ENCODE results near the gene UGT1A8.
"Not testable (repeated sequence)": the region's sequence is repeated elsewhere in the genome, so short reads cannot be mapped to it uniquely, and the experiment has no call there.

UGT1A8 gene

GRCh38 chr2:233600386-233600785, 17.0 kb upstream of the UGT1A8 start:
- no peaks in the 10 kb centered on the region for H3K27me3 ChIP-seq (ENCODE audit: control insufficient read depth, insufficient read depth, low read length)
- no peaks in the 10 kb centered on the region for H3K9me3 ChIP-seq (replicated peaks; ENCODE audit: low read length)
- H3K36me3 ChIP-seq (ENCODE audit: insufficient read depth, low read length) = no peaks in the 10 kb centered on the region
- H3K9ac ChIP-seq (ENCODE audit: low read depth, low read length) = no peak overlapping the region
- H3K4me1 ChIP-seq (ENCODE audit: control insufficient read depth, insufficient read depth, low read length) = no peaks in the 10 kb centered on the region
- no peak overlapping the region for H3K4me3 ChIP-seq (ENCODE audit: low read length)
- H3K4me2 ChIP-seq (ENCODE audit: low read length) = no peak overlapping the region

DNA sequence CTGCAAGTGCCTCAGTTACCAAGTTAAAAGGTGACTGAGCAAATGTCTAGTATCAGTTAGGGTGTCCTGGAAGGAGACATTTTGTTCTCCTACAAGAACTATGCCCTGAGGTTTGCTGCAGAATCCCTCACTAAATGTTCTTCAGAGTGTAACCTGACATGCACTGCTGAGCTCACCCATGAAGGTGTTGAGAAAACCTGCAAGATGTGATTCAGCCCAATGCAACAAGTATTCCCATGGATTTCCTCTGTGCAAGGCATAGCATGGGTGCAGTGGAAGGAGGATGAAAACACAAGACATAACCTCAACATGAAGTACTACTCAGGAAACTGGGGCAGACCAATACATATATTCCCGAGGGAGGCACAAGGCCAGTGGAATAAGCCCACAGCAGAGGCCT, 15.4 kb upstream of the UGT1A8 start:
- Histone ChIP-seq H3K4me2 (ENCODE audit: low read length) (no peak overlapping the region), H3K9me3 (replicated peaks; ENCODE audit: low read length) (no peaks in the 10 kb centered on the region), H3K27me3 (ENCODE audit: control insufficient read depth, insufficient read depth, low read length) (no peaks in the 10 kb centered on the region), H3K4me3 (ENCODE audit: low read length) (no peak overlapping the region), H3K4me1 (ENCODE audit: control insufficient read depth, insufficient read depth, low read length) (no peaks in the 10 kb centered on the region), H3K36me3 (ENCODE audit: insufficient read depth, low read length) (no peaks in the 10 kb centered on the region), H3K9ac (ENCODE audit: low read depth, low read length) (no peak overlapping the region)

DNA sequence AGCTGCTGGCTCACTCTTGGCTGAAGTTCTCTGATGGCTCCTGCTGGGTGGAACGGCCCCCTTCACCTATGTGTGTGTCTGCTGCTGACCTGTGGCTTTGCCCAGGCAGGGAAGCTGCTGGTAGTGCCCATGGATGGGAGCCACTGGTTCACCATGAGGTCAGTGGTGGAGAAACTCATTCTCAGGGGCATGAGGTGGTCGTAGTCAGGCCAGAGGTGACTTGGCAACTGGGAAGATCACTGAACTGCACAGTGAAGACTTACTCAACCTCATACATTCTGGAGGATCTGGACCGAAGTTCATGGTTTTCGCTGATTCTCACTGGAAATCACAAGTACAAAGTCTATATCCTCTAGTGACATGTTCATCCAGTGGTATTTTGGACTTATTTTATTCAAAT, 13.9 kb upstream of the UGT1A8 start:
- H3K36me3 ChIP-seq (ENCODE audit: insufficient read depth, low read length) = no peaks in the 10 kb centered on the region
- H3K27me3 ChIP-seq (ENCODE audit: control insufficient read depth, insufficient read depth, low read length) = no peaks in the 10 kb centered on the region
- H3K4me2 ChIP-seq (ENCODE audit: low read length) = no peak overlapping the region
- H3K4me3 ChIP-seq (ENCODE audit: low read length) = no peak overlapping the region
- H3K9me3 ChIP-seq (replicated peaks; ENCODE audit: low read length) = no peaks in the 10 kb centered on the region
- H3K4me1 ChIP-seq (ENCODE audit: control insufficient read depth, insufficient read depth, low read length) = no peaks in the 10 kb centered on the region
- no peak overlapping the region for H3K9ac ChIP-seq (ENCODE audit: low read depth, low read length)

- Histone ChIP-seq H3K9me3 (replicated peaks; ENCODE audit: low read length) (no peaks in the 10 kb centered on the region), H3K4me3 (ENCODE audit: low read length) (no peak overlapping the region), H3K4me2 (ENCODE audit: low read length) (no peak overlapping the region), H3K4me1 (ENCODE audit: control insufficient read depth, insufficient read depth, low read length) (no peaks in the 10 kb centered on the region), H3K36me3 (ENCODE audit: insufficient read depth, low read length) (no peaks in the 10 kb centered on the region), H3K9ac (ENCODE audit: low read depth, low read length) (no peak overlapping the region), H3K27me3 (ENCODE audit: control insufficient read depth, insufficient read depth, low read length) (no peaks in the 10 kb centered on the region)
Measured at GRCh38 chr2:233604826-233605225, 12.6 kb upstream of the UGT1A8 start.

GRCh38 chr2:233605680-233606079, 11.8 kb upstream of the UGT1A8 start:
- H3K4me2 ChIP-seq (ENCODE audit: low read length) = no peak overlapping the region
- H3K9me3 ChIP-seq (replicated peaks; ENCODE audit: low read length) = no peaks in the 10 kb centered on the region
- no peaks in the 10 kb centered on the region for H3K36me3 ChIP-seq (ENCODE audit: insufficient read depth, low read length)
- no peak overlapping the region for H3K9ac ChIP-seq (ENCODE audit: low read depth, low read length)
- no peaks in the 10 kb centered on the region for H3K4me1 ChIP-seq (ENCODE audit: control insufficient read depth, insufficient read depth, low read length)
- H3K4me3 ChIP-seq (ENCODE audit: low read length) = no peak overlapping the region
- H3K27me3 ChIP-seq (ENCODE audit: control insufficient read depth, insufficient read depth, low read length) = no peaks in the 10 kb centered on the region

DNA sequence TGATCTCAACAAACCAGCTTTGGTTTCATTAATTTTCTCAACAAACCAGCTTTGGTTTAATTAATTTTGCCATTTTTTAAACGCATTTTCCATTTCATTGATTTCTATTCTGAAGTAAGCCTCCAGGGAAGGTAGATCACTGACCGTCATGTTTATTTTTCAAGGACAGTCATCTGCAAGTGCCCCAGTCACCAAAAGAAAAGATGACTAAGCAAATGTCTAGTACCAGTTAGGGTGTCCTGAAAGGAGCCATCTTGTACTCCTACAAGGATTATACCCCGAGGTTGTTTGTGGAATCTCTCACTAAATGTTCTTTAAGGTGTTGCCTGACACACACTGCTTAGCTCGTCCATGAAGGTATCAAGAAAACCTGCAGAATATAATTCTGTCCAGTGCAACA, 6.1 kb upstream of the UGT1A8 start:
- Histone ChIP-seq H3K27me3 (ENCODE audit: control insufficient read depth, insufficient read depth, low read length) (no peaks in the 10 kb centered on the region), H3K4me3 (ENCODE audit: low read length) (no peak overlapping the region), H3K4me1 (ENCODE audit: control insufficient read depth, insufficient read depth, low read length) (no peaks in the 10 kb centered on the region), H3K9ac (ENCODE audit: low read depth, low read length) (no peak overlapping the region), H3K36me3 (ENCODE audit: insufficient read depth, low read length) (no peaks in the 10 kb centered on the region), H3K4me2 (ENCODE audit: low read length) (no peak overlapping the region), H3K9me3 (replicated peaks; ENCODE audit: low read length) (no peaks in the 10 kb centered on the region)

DNA sequence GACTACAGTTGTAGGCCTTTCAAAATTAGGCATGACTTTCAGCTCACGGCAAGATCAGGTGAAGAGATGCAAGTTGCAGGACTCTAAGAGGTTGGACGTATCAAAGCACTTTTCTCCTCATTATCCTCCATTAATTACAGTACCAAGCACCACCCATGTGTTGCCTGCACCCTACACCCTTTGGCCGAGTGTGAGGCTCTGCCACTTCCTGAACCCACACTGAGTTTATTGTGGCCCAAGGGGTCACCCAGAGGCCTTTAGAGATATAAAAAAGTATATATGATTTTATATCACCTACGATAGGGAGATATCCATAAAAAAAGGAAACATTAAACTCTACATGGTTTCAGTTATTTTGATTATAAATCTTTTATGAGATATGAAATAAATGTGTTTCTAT, 2.8 kb downstream of the UGT1A8 start:
- no peaks in the 10 kb centered on the region for H3K36me3 ChIP-seq (ENCODE audit: insufficient read depth, low read length)
- no peaks in the 10 kb centered on the region for H3K27me3 ChIP-seq (ENCODE audit: control insufficient read depth, insufficient read depth, low read length)
- H3K4me1 ChIP-seq (ENCODE audit: control insufficient read depth, insufficient read depth, low read length) = no peaks in the 10 kb centered on the region
- no peak overlapping the region for H3K9ac ChIP-seq (ENCODE audit: low read depth, low read length)
- no peak overlapping the region for H3K4me3 ChIP-seq (ENCODE audit: low read length)
- H3K9me3 ChIP-seq (replicated peaks; ENCODE audit: low read length) = no peaks in the 10 kb centered on the region
- no peak overlapping the region for H3K4me2 ChIP-seq (ENCODE audit: low read length)

DNA sequence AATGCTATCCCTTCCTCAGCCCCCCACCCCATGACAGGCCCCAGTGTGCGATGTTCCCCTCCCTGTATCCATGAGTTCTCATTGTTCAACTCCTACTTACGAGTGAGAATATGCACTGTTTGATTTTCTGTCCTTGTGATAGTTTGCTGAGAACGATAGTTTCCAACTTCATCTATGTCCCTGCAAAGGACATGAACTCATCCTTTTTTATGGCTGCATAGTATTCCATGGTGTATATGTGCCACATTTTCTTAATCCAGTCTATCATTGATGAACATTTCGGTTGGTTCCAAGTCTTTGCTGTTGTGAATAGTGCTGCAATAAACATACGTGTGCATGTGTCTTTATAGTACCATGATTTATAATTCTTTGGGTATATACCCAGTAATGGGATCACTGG, 4.4 kb downstream of the UGT1A8 start:
- H3K36me3 ChIP-seq (ENCODE audit: insufficient read depth, low read length); H3K4me1 ChIP-seq (ENCODE audit: control insufficient read depth, insufficient read depth, low read length); H3K9ac ChIP-seq (ENCODE audit: low read depth, low read length); H3K27me3 ChIP-seq (ENCODE audit: control insufficient read depth, insufficient read depth, low read length); H3K4me2 ChIP-seq (ENCODE audit: low read length); H3K4me3 ChIP-seq (ENCODE audit: low read length); H3K9me3 ChIP-seq (replicated peaks; ENCODE audit: low read length): not testable (repeated sequence)

DNA sequence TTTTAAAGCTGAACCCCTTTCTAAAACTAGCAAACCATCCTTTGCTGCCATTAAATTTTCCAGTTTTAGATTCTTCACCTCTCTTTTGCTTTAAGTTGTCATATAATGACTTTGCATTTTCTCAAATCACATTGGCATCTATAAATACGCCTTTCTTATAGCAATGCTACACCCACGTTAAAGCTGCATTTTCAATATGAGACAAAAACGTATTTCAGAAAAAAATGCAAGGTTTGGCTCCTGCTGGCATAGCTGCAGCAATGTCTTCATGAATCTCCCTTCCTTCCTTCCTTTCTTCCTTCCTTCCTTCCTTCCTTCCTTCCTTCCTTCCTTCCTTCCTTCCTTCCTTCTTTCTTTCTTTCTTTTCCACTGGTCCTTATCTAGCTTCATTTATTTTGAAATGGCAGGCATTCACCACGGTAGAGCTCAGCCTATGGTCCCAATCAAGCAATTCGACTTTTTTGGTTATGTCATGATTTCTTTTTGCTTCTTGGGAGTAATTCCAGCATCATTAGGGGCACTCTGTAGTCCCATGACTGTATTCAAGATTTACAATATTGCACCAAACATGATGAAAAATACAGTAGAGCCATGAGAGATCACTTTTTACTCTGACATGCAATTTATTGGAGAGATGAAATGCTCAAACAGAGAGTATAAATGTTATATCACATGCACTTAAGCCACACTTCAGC, 10.0 kb downstream of the UGT1A8 start:
- no peak overlapping the region for H3K4me3 ChIP-seq (ENCODE audit: low read length)
- H3K9me3 ChIP-seq (replicated peaks; ENCODE audit: low read length) = no peaks in the 10 kb centered on the region
- no peaks in the 10 kb centered on the region for H3K27me3 ChIP-seq (ENCODE audit: control insufficient read depth, insufficient read depth, low read length)
- H3K36me3 ChIP-seq (ENCODE audit: insufficient read depth, low read length) = no peaks in the 10 kb centered on the region
- no peak overlapping the region for H3K9ac ChIP-seq (ENCODE audit: low read depth, low read length)
- H3K4me2 ChIP-seq (ENCODE audit: low read length) = no peak overlapping the region
- no peaks in the 10 kb centered on the region for H3K4me1 ChIP-seq (ENCODE audit: control insufficient read depth, insufficient read depth, low read length)

- not testable (repeated sequence) for H3K4me1 ChIP-seq (ENCODE audit: control insufficient read depth, insufficient read depth, low read length); H3K4me2 ChIP-seq (ENCODE audit: low read length); H3K36me3 ChIP-seq (ENCODE audit: insufficient read depth, low read length); H3K4me3 ChIP-seq (ENCODE audit: low read length); H3K27me3 ChIP-seq (ENCODE audit: control insufficient read depth, insufficient read depth, low read length); H3K9me3 ChIP-seq (replicated peaks; ENCODE audit: low read length); H3K9ac ChIP-seq (ENCODE audit: low read depth, low read length)
Measured at GRCh38 chr2:233636306-233636705, 18.9 kb downstream of the UGT1A8 start, which contains the start of gene UGT1A10. Gene UGT1A10 (plus strand): TSS chr2:233636448. CDS start chr2:233636523, 75 bp downstream.

DNA sequence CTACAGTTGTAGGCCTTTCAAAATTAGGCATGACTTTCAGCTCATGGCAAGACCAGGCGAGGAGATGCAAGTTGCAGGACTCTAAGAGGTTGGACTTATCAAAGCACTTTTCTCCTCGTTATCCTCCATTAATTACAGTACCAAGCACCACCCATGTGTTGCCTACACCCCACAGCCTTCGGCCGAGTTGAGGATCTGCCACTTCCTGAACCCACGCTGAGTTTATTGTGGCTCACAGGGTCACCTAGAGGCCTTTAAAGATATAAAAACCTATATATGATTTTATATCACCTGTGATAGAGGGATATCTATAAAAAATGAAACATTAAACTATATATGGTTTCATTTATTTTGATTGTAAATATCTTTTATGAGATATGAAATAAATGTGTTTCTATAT, 21.4 kb downstream of the UGT1A8 start:
- H3K9ac ChIP-seq (ENCODE audit: low read depth, low read length) = no peak overlapping the region
- H3K4me1 ChIP-seq (ENCODE audit: control insufficient read depth, insufficient read depth, low read length) = no peaks in the 10 kb centered on the region
- H3K9me3 ChIP-seq (replicated peaks; ENCODE audit: low read length) = no peaks in the 10 kb centered on the region
- H3K4me3 ChIP-seq (ENCODE audit: low read length) = no peak overlapping the region
- H3K36me3 ChIP-seq (ENCODE audit: insufficient read depth, low read length) = no peaks in the 10 kb centered on the region
- H3K4me2 ChIP-seq (ENCODE audit: low read length) = no peak overlapping the region
- H3K27me3 ChIP-seq (ENCODE audit: control insufficient read depth, insufficient read depth, low read length) = no peaks in the 10 kb centered on the region

GRCh38 chr2:233639860-233640259, 22.4 kb downstream of the UGT1A8 start:
- Histone ChIP-seq H3K4me2 (ENCODE audit: low read length) (no peak overlapping the region), H3K4me1 (ENCODE audit: control insufficient read depth, insufficient read depth, low read length) (no peaks in the 10 kb centered on the region), H3K27me3 (ENCODE audit: control insufficient read depth, insufficient read depth, low read length) (no peaks in the 10 kb centered on the region), H3K9me3 (replicated peaks; ENCODE audit: low read length) (no peaks in the 10 kb centered on the region), H3K36me3 (ENCODE audit: insufficient read depth, low read length) (no peaks in the 10 kb centered on the region), H3K9ac (ENCODE audit: low read depth, low read length) (no peak overlapping the region), H3K4me3 (ENCODE audit: low read length) (no peak overlapping the region)
